GM18873 (cell line): ENCODE results near the gene MS4A2.
"Not testable (repeated sequence)": the region's sequence is repeated elsewhere in the genome, so short reads cannot be mapped to it uniquely, and the experiment has no call there.

Experiments used
- ATAC-seq: cut with Tn5 transposase; IDR thresholded peaks from one replicate; pipeline ENCODE4 v1.9.1; 2021; ENCODE audit warnings: mild to moderate bottlenecking, moderate library complexity, moderate number of reproducible peaks; ENCODE audit not compliant: unreplicated experiment, low FRiP score

MS4A2 gene

GRCh38 chr11:60088364-60088763 lies at the start of gene MS4A2:
MS4A2 (plus strand) TSS chr11:60088664; CDS start chr11:60088766, 102 bp downstream.
- ATAC-seq: no peak

- ATAC-seq: no peak
These were observed 48.4 kb upstream of the MS4A2 start, which contains the start of gene OOSP2 for GRCh38 chr11:60040109-60040508. OOSP2 (plus strand) TSS chr11:60040409; CDS start chr11:60040460, 51 bp downstream.

GRCh38 chr11:60050422-60050821 lies 38.0 kb upstream of the MS4A2 start:
- ATAC-seq: not testable (repeated sequence)

GRCh38 chr11:60050839-60051238 lies 37.6 kb upstream of the MS4A2 start:
- not testable (repeated sequence) for ATAC-seq

- ATAC-seq: no peak
These were observed 32.0 kb upstream of the MS4A2 start, which contains the start of gene MS4A3 for GRCh38 chr11:60056349-60056969. MS4A3 (plus strand) TSS chr11:60056665; CDS start chr11:60061161, 4,496 bp downstream.

GRCh38 chr11:60059052-60059451 lies 29.4 kb upstream of the MS4A2 start:
- ATAC-seq: no peak

GRCh38 chr11:60059521-60060240 lies 28.8 kb upstream of the MS4A2 start:
- no peak for ATAC-seq

- no peak for ATAC-seq
These were observed 24.4 kb upstream of the MS4A2 start for GRCh38 chr11:60064111-60064510.

GRCh38 chr11:60065801-60066200 lies 22.7 kb upstream of the MS4A2 start:
- no peak for ATAC-seq

GRCh38 chr11:60069450-60069849 lies 19.0 kb upstream of the MS4A2 start:
- no peak for ATAC-seq

GRCh38 chr11:60071644-60072043 lies 16.8 kb upstream of the MS4A2 start:
- not testable (repeated sequence) for ATAC-seq

GRCh38 chr11:60077216-60077817 lies 11.1 kb upstream of the MS4A2 start:
- ATAC-seq: no peak

- no peak for ATAC-seq
These were observed 10.5 kb upstream of the MS4A2 start for GRCh38 chr11:60077981-60078380.

GRCh38 chr11:60078745-60079144 lies 9.7 kb upstream of the MS4A2 start:
- no peak for ATAC-seq

- ATAC-seq: no peak
These were observed 7.9 kb upstream of the MS4A2 start for GRCh38 chr11:60080535-60080934.

GRCh38 chr11:60084631-60085273 lies 3.7 kb upstream of the MS4A2 start:
- no peak for ATAC-seq

- no peak for ATAC-seq
These were observed 2.6 kb upstream of the MS4A2 start for GRCh38 chr11:60085909-60086308.

GRCh38 chr11:60087239-60087638 lies 1.2 kb upstream of the MS4A2 start:
- ATAC-seq: no peak

- no peak for ATAC-seq
These were observed 7.1 kb downstream of the MS4A2 start for GRCh38 chr11:60095477-60096120.

GRCh38 chr11:60097189-60097588 lies 8.7 kb downstream of the MS4A2 start:
- no peak for ATAC-seq
